Adrenal gland (tissue), 5 donors: ENCODE measurements around the gene ATP6V0B.

Experiments
- CTCF ChIP-seq, 6 experiments: fragments of 450-650 bp in 4 of 6; fragments of 200-600 bp in 2 of 6; sonication (generic) in 1 of 6; IDR thresholded peaks; 1 replicate in 5 of 6; 2 replicates in 1 of 6; pipeline versions ENCODE4 v1.5.1 to v1.8.0; 2016 to 2021; ENCODE audit warnings: antibody characterized with exemption in 6 of 6, mild to moderate bottlenecking in 2 of 6, moderate library complexity in 1 of 6
- POLR2A ChIP-seq, 2 donors: fragments of 450-650 bp; IDR thresholded peaks; one replicate each; pipeline ENCODE4 v1.6.1; 2017; ENCODE audit warnings: antibody characterized with exemption in 2 of 2, mild to moderate bottlenecking in 2 of 2, moderate library complexity in 1 of 2
- donor health status: DM: no; HTN: no; CAD: no.

GRCh38 chr1:43991200-43991475 lies 16.4 kb downstream of the ATP6V0B start:
- no peak for TF ChIP-seq CTCF (IDR thresholded peaks at IDR 0.05)
- no peak for TF ChIP-seq POLR2A (IDR thresholded peaks at IDR 0.05)
